Spleen (tissue), 7 donors: Measurements from ENCODE around the gene RPL27A.

ENCODE experiments used
- POLR2A ChIP-seq, 3 donors: fragments of 450-650 bp; IDR thresholded peaks; one replicate each; pipeline ENCODE4 v1.5.1; 2017; ENCODE audit warnings: antibody characterized with exemption in 3 of 3, mild to moderate bottlenecking in 1 of 3
- TF ChIP-seq, protein P1 (sequence below), 11 experiments: fragments of 200-600 bp in 7 of 11; fragments of 450-650 bp in 4 of 11; sonication (generic) in 4 of 11; IDR thresholded peaks in 8 of 11; conservative IDR thresholded peaks in 3 of 11; 1 replicate in 7 of 11; 2 replicates in 4 of 11; pipeline versions ENCODE4 v1.4.0 to v1.8.0; 2016 to 2021; ENCODE audit warnings: antibody characterized with exemption in 11 of 11, inconsistent platforms in 4 of 11, mild to moderate bottlenecking in 1 of 11
- donor health status: DM: no; HTN: no; CAD: no; lungs with moderate emphysema.
- donor health status: DM: no; HTN: no; CAD: no.
- donor health status: DM: no; HTN: no; CAD: no.

DNA sequence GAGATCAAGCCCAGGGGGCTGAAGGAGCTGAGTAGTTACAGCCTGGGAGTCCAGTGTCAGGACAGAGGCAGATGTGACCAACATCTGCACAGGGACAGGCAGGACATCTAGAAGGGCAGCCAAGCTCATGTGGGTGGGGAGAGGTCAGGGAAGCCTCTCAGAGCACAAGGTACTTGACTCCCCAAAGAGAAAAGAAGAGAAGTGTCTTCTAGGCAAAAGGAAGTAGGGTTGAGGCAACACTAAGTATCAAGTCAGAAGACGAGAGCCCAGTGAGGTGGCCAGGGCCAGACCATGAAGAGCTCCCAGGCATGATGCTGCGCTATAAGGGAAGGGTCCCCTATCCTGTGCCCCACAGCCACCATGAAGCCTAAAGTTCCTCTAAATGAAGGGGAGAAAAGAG is 21.5 kb downstream of the RPL27A start:
- TF ChIP-seq, protein P1, sequence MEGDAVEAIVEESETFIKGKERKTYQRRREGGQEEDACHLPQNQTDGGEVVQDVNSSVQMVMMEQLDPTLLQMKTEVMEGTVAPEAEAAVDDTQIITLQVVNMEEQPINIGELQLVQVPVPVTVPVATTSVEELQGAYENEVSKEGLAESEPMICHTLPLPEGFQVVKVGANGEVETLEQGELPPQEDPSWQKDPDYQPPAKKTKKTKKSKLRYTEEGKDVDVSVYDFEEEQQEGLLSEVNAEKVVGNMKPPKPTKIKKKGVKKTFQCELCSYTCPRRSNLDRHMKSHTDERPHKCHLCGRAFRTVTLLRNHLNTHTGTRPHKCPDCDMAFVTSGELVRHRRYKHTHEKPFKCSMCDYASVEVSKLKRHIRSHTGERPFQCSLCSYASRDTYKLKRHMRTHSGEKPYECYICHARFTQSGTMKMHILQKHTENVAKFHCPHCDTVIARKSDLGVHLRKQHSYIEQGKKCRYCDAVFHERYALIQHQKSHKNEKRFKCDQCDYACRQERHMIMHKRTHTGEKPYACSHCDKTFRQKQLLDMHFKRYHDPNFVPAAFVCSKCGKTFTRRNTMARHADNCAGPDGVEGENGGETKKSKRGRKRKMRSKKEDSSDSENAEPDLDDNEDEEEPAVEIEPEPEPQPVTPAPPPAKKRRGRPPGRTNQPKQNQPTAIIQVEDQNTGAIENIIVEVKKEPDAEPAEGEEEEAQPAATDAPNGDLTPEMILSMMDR (IDR thresholded peaks at IDR 0.05 in 8 of 11, conservative IDR thresholded peaks at IDR 0.05 in 3 of 11): no peak
- TF ChIP-seq POLR2A (IDR thresholded peaks at IDR 0.05): no peak
